Activated CD4-positive, alpha-beta memory T cell treated with anti-CD3 and anti-CD28 coated beads for 36 hours (primary cell): Measurements from ENCODE around the gene ATR. TPM values are rescaled to one million over a fixed set of nuclear protein-coding genes. Genes with fewer than 3 reads are reported as not detected.

Experiments
- CTCF ChIA-PET: fragments of 350-600 bp; sonication (Branson Sonifier 250); formaldehyde crosslinking; loops from one replicate; lab custom pipeline; 2021; ENCODE audit warnings: antibody characterized with exemption, inconsistent platforms; lab: Charles Lee
- POLR2A ChIA-PET: fragments of 350-600 bp; sonication (Branson Sonifier 250); formaldehyde crosslinking; loops from one replicate; lab custom pipeline; 2021; ENCODE audit warnings: antibody characterized with exemption; lab: Charles Lee
- DNase-seq: peaks from one replicate; pipeline ENCODE4 v3.0.0-alpha.2; 2020
- H3K27ac Mint-ChIP-seq: one replicate; pipeline ENCODE4 v1.8.0; 2021; ENCODE audit warnings: mixed read lengths
- H3K27me3 Mint-ChIP-seq: one replicate; pipeline ENCODE4 v1.8.0; 2021; ENCODE audit warnings: mixed read lengths
- H3K36me3 Mint-ChIP-seq: one replicate; pipeline ENCODE4 v1.8.0; 2021; ENCODE audit warnings: mixed read lengths
- H3K4me1 Mint-ChIP-seq: one replicate; pipeline ENCODE4 v1.8.0; 2021; ENCODE audit warnings: low read depth, mixed read lengths
- H3K4me3 Mint-ChIP-seq: one replicate; pipeline ENCODE4 v1.8.0; 2021; ENCODE audit warnings: mild to moderate bottlenecking, mixed read lengths
- H3K9me3 Mint-ChIP-seq: one replicate; pipeline ENCODE4 v1.8.0; 2021; ENCODE audit warnings: mixed read lengths
- intact Hi-C: fragments of 100-400 bp; cut with micrococcal nuclease; formaldehyde crosslinking; loops from one replicate; pipeline ENCODE4 v1.15.1; 2023
- total RNA-seq, 2 experiments: library from RNA; stranded (reverse); gene quantifications; one replicate each; pipeline ENCODE4 v1.2.3, GENCODE V29; 2021

Gene ATR
- total RNA-seq, 2 experiments from 2014 or later = 41.6 to 42.3 TPM

DNA sequence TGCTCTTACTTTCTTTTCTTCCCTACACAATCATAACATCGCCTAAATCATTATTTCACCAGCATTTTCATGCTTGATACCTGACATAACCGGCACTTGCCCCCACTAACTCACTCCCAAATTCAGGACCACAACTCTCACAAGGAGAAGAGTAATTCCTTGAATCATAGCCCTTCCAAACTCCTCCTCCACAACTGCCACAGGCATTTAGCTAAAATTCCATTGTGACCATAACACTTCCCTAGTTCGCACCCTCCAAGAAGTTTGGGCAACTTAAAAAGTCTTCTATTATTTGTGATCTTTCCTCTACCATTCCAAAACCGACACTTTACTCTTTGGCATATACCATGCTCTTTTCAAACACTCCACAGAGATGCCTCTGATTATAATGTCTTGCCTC lies 71.3 kb downstream of the ATR start:
- Mint-ChIP-seq H3K9me3 (peaks cover 3% of the 10 kb centered on the region), H3K4me1 (peaks cover 10% of the 10 kb centered on the region), H3K36me3 (peaks cover 35% of the 10 kb centered on the region), H3K4me3 (no peak overlapping the region), H3K27ac (no peak overlapping the region), H3K27me3 (no peaks in the 10 kb centered on the region)
- intact Hi-C loops = loop anchor here (5.0 kb wide), 1 partner anchor 70 kb away; the partner anchor contains the start of gene ATR
- POLR2A ChIA-PET = no interaction called here
- CTCF ChIA-PET = no interaction called here
- DNase-seq = no peak

DNA sequence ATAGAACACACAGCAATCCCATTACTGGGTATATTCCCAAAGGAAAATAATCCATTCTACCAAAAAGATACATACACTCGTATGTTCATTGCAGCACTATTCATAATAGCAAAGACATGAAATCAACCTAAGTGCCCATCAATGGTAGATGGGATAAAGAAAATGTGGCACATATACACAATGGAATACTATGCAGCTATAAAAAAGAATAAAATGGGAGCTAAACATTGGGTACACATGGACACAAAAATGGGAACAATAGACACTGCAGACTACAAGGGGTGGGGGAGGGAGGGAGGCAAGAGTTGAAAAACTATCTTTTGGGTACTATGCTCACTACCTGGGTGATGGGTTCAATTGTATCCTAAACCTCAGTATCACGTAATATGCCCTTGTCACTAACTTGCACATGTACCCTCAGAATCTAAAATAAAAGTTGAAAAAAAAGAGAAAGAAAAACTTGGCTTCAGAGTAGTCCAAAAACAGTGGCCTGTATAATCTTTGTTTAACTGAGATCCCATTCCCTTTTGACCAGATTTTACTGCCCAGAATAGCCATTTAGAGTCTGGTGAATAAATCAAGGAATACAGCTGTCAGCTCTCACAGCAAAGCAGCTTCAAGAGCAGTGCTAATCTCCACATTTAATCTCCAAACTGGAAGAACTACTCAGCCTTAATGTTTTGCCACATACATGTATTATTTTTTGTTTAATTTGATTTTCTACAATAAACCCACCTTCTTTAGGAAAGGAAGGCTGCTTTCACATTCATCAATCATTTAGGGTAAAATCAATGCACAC lies 76.1 kb downstream of the ATR start:
- DNase-seq = no peak
- Mint-ChIP-seq H3K36me3 (peaks cover 45% of the 10 kb centered on the region), H3K4me3 (no peak overlapping the region), H3K27me3 (no peaks in the 10 kb centered on the region), H3K4me1 (peaks cover 20% of the 10 kb centered on the region), H3K27ac (no peak overlapping the region), H3K9me3 (peaks cover 4% of the 10 kb centered on the region)
- ChIA-PET POLR2A (no interaction called here), CTCF (no interaction called here)
- intact Hi-C loops = no loop called here

DNA sequence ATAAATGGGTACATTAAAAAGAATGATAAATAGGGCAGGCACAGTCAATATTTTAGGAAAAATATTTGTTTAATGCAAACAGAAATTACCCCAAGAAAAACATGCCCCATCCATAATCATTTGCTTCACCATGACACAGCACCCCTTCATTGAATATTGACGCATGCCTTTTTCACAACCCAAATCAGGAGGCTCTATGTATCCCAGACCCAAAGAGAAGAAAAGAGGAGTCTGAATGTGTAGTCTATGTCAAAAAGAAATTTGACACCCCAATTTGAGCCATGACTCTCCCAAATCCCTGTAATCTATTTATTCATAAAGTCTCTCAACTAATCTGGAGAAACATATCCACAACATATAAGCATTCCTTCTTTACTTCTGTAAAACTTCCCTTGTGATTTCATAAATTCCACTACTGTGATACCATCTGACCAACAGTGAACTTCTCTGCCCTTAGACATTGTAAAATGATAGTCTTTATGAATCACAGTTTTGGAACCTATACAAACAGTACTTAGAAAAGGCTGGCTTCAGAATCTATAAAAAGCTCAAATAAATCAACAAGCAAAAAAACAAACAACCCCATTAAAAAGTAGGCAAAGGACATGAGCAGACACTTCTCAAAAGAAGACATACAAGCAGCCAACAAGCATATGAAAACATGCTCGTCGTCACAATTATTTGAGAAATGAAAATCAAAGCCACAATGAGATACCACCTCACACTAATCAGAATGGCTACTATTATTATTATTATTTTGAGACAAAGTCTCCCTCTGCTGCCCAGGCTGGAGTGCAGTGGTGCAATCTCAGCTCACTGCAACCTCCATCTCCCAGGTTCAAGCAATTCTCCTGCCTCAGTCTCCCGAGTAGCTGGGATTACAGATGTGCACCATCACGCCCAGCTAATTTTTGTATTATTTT lies 77.3 kb downstream of the ATR start:
- no peak for DNase-seq
- ChIA-PET POLR2A (no interaction called here), CTCF (interaction anchor here (1.4 kb wide), 1 partner anchor 16 kb away, joined by 3 read pairs; no protein-coding TSS in a partner anchor)
- H3K4me3 Mint-ChIP-seq = no peak overlapping the region
- intact Hi-C loops = no loop called here
- H3K9me3 Mint-ChIP-seq = peaks cover 4% of the 10 kb centered on the region
- no peak overlapping the region for H3K27ac Mint-ChIP-seq
- H3K4me1 Mint-ChIP-seq = peaks cover 17% of the 10 kb centered on the region
- H3K36me3 Mint-ChIP-seq = peaks cover 48% of the 10 kb centered on the region
- no peaks in the 10 kb centered on the region for H3K27me3 Mint-ChIP-seq

DNA sequence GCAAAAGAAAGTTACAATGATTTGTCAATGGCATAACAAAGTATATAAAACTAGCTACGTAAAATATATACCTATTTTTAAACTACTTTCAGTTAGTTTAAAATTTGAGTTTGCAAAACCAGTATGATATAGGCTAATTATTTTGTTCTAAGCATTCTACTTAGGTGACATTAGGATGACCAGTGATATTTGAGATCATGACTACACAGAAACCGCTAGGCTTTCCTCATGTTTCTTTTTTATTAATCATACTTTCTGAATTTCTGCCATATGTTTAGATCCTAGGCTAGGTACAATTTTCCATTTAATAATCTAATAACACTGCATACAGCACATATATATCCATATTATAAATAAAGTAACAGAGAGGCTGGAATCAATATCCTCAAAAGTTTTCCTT lies 78.3 kb downstream of the ATR start:
- Mint-ChIP-seq H3K36me3 (peaks cover 46% of the 10 kb centered on the region), H3K27ac (no peak overlapping the region), H3K4me1 (peaks cover 17% of the 10 kb centered on the region), H3K9me3 (peaks cover 4% of the 10 kb centered on the region), H3K27me3 (no peaks in the 10 kb centered on the region), H3K4me3 (no peak overlapping the region)
- ChIA-PET POLR2A (no interaction called here), CTCF (interaction anchor here (1.4 kb wide), 1 partner anchor 17 kb away, joined by 3 read pairs; no protein-coding TSS in a partner anchor)
- DNase-seq = no peak
- intact Hi-C loops = no loop called here

DNA sequence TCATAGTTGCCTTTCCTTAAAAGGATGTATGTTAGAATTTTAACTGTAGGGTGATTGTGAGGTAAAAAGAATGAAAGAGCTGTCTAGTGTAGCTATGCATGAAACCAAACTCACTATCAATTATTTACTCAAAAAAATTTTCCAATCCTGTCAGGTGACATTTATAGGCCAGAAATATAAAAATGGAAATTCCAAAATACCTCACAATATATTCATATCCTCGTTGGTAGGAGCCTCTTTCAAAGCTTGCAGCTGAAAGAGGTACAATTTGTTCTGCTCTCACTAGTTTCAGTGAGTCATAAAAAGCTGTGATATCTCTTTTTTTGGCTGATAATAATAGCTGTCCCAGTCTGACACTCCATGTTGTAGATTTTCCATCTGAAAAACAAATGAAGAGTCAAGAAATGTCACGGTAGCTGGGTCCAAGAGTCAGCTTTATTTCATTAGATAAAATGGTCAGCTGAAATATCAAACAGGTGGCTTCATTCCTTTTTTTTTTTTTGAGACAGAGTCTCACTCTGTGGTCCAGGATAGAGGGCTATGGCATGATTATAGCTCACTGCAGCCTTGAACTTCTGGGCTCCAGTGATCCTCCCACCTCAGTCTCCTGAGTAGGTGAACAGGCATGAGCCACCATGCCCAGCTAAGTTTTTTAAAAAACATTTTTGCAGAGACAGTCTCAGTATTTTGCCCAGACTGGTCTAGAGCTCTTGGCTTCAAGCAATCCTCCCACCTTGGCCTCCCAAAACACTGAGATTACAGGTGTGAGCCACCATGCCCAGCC lies 79.9 kb downstream of the ATR start:
- intact Hi-C loops = loop anchor here (2.0 kb wide), 1 partner anchor 52 kb away; no protein-coding TSS in a partner anchor
- peaks cover 51% of the 10 kb centered on the region for H3K36me3 Mint-ChIP-seq
- H3K27me3 Mint-ChIP-seq = no peaks in the 10 kb centered on the region
- CTCF ChIA-PET = interaction anchor here (0.6 to 1.2 kb wide), 3 partner anchors 9 to 54 kb away, joined by 3 to 4 read pairs (median 3); no protein-coding TSS in a partner anchor
- DNase-seq = no peak
- H3K4me3 Mint-ChIP-seq = no peak overlapping the region
- POLR2A ChIA-PET = no interaction called here
- H3K9me3 Mint-ChIP-seq = peaks cover 4% of the 10 kb centered on the region
- H3K4me1 Mint-ChIP-seq = peaks cover 17% of the 10 kb centered on the region
- peak overlapping the region; percentile 54 for H3K27ac Mint-ChIP-seq

DNA sequence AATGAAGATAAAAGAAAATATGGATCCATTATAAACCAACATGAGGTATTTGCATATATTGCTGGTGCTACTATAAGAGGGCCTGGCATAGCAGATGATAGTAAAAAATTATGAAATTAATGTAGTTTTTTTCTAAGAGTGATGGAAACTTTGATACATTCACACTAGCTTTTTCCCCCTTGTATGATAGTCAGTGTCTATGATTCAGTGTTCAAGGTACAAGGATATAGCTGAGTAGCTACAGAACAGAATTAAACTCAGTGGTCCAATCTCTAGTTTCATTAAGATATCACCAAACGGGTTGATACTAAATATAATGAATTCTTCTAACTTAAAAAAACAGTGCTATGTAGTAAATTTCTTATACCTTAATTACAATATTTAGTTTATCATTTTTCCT lies 80.8 kb downstream of the ATR start:
- Mint-ChIP-seq H3K4me1 (peaks cover 17% of the 10 kb centered on the region), H3K27ac (no peak overlapping the region), H3K4me3 (no peak overlapping the region), H3K36me3 (peaks cover 52% of the 10 kb centered on the region), H3K9me3 (peaks cover 4% of the 10 kb centered on the region), H3K27me3 (no peaks in the 10 kb centered on the region)
- intact Hi-C loops = loop anchor here (2.0 kb wide), 1 partner anchor 51 kb away; no protein-coding TSS in a partner anchor
- ChIA-PET CTCF (no interaction called here), POLR2A (no interaction called here)
- DNase-seq = no peak

DNA sequence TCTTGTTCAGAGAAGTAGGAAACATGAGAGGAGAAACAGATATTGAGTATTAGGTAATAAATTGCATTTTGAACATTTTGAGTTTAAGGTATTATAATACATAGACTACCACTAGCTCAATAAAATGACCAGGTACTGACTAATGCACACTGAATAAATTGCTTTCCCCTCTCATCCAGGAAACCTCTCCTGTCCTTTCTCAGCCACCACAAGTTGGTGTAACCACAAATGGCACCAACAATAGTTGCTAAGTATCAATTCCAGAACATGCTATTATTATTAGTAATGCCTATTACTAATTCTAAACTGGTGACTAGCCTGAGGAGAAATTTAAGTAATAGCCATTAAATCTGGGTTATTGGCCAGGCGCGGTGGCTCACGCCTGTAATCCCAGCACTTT lies 83.4 kb downstream of the ATR start:
- CTCF ChIA-PET = no interaction called here
- Mint-ChIP-seq H3K4me3 (no peak overlapping the region), H3K27me3 (no peaks in the 10 kb centered on the region), H3K9me3 (no peaks in the 10 kb centered on the region), H3K36me3 (peaks cover 60% of the 10 kb centered on the region), H3K27ac (no peak overlapping the region), H3K4me1 (peaks cover 8% of the 10 kb centered on the region)
- POLR2A ChIA-PET = no interaction called here
- DNase-seq = no peak
- intact Hi-C loops = no loop called here

DNA sequence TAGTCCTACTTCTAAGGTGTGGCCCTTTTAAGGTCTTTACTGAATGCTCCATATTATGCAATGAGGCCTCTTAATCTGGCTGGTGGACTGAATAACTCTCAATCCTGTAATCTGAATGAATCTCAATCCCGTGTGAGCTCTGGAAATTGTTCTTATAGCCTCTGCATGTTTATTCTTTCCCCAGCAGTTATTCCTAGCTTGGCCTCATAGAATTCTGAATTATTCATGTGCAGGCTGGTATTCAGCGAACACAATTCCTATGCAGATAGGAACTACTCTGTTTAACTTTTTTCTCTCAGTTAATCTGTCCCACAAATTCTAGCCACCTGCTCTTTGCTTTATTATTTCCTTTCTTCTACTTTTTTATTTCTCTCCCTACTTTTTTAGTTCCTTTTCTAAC lies 86.3 kb downstream of the ATR start:
- no peak overlapping the region for H3K4me3 Mint-ChIP-seq
- intact Hi-C loops = no loop called here
- no peaks in the 10 kb centered on the region for H3K27me3 Mint-ChIP-seq
- peaks cover 71% of the 10 kb centered on the region for H3K36me3 Mint-ChIP-seq
- POLR2A ChIA-PET = no interaction called here
- CTCF ChIA-PET = no interaction called here
- no peaks in the 10 kb centered on the region for H3K4me1 Mint-ChIP-seq
- DNase-seq = no peak
- H3K9me3 Mint-ChIP-seq = no peaks in the 10 kb centered on the region
- no peak overlapping the region for H3K27ac Mint-ChIP-seq

DNA sequence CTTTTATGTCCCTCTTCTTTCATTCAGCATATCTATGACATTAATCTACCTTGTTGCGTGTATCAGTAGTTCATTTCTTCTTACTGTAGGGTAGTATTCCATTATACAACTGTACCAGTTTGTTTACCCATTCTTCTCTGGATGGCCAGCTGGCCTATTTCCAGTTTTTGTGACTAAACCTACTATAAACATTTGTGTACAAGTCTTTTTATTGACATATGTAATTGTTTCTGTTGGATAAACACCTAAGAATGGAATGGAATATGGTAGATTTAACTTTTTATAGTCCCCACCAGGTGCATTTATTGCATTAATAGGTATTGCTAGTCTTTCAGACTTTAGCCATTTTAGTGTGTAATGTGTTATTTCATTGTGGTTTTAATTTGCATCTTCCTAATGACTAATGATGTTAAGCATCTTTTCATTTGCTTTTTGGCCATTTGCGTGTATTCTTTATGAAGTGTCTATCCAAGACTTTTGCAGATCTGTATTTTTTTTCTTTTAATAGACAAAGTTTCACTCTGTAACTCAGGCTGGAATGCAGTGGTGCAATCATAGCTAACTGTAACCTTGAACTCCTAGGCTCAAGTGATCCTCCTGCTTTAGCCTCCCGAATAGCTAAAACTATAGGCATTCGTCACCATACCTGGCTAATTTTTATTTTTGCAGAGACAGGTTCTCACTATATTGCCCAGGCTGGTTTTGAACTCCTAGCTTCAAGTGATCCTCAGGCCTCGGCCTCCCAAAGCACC lies 88.8 kb downstream of the ATR start:
- Mint-ChIP-seq H3K36me3 (peaks cover 72% of the 10 kb centered on the region), H3K4me3 (no peak overlapping the region), H3K4me1 (peaks cover 6% of the 10 kb centered on the region), H3K27ac (no peak overlapping the region), H3K27me3 (no peaks in the 10 kb centered on the region), H3K9me3 (no peaks in the 10 kb centered on the region)
- ChIA-PET CTCF (no interaction called here), POLR2A (no interaction called here)
- DNase-seq = no peak
- intact Hi-C loops = no loop called here

DNA sequence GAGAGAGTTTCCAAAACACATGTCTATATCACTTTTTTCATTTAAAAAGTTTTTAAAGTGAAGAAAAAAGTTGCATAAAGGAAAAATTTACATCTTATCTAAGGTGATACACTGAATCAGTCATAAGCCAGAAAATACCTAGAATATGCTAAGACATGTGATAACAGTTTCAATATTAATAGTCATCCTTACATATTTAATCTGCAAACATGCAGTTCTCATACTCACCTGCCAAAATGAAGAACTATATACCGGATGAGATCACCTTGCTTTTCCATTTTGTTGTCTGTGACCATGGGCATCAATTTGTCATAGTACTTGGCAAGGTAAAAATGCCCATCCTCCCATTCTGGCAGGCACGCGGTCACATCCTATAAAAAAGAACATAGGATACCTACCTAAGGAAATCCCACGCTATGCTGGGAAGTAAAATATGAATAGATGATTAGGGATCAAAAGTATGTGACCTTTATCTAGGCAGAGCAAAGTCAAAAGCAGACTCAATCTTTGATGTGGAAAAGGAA lies 93.6 kb downstream of the ATR start:
- Mint-ChIP-seq H3K9me3 (peaks cover 9% of the 10 kb centered on the region), H3K4me1 (peaks cover 8% of the 10 kb centered on the region), H3K27me3 (no peaks in the 10 kb centered on the region), H3K36me3 (peaks cover 72% of the 10 kb centered on the region), H3K27ac (peak overlapping the region; percentile 53), H3K4me3 (no peak overlapping the region)
- POLR2A ChIA-PET = no interaction called here
- CTCF ChIA-PET = no interaction called here
- DNase-seq = no peak
- intact Hi-C loops = no loop called here

DNA sequence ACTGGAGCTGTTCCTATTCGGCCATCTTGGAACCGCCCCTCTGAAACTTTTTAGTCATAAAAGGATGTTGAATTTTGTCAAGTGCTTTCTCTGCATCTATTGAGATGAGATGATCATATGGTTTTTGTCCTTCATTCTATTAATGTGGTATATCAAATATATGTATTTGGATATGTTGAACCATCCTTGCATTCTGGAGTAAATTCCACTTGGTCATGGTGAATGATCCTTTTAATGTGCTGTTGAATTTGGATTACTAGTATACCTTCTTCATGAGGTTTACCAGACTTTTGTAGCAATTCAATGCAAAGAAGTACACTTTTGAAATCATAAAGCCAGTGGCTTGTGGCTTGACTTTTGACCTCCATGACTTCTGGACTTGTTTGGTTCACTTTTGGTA lies 97.3 kb downstream of the ATR start:
- H3K4me3 Mint-ChIP-seq = no peak overlapping the region
- ChIA-PET CTCF (interaction anchor here (0.7 kb wide), 1 partner anchor 217 kb away, joined by 3 read pairs; no protein-coding TSS in a partner anchor), POLR2A (no interaction called here)
- peaks cover 54% of the 10 kb centered on the region for H3K36me3 Mint-ChIP-seq
- DNase-seq = no peak
- intact Hi-C loops = no loop called here
- H3K27me3 Mint-ChIP-seq = no peaks in the 10 kb centered on the region
- no peak overlapping the region for H3K27ac Mint-ChIP-seq
- H3K9me3 Mint-ChIP-seq = peaks cover 23% of the 10 kb centered on the region
- peaks cover 8% of the 10 kb centered on the region for H3K4me1 Mint-ChIP-seq
